GM12878 (cell line): ENCODE data around the gene PLEKHS1. TPM values are rescaled to one million over a fixed set of nuclear protein-coding genes. Genes with fewer than 3 reads are reported as not detected.

Experiments used
- ATAC-seq: fragments of 200-7000 bp; cut with Tn5 transposase; 3 replicates; pipeline ENCODE4 v1.9.1; 2020; ENCODE audit warnings: mild to moderate bottlenecking, moderate library complexity
- BruUV-seq: library from RNA; stranded (reverse); fragments of 400-500 nt; replicated peaks from 2 replicates; lab custom pipeline; 2021; lab: Mats Ljungman, UMichigan
- CTCF ChIA-PET: fragments of 300-600 bp; sonication (Branson Sonifier 250); formaldehyde crosslinking; extraction: SDS; loops from one replicate; lab custom pipeline; 2021; ENCODE audit warnings: inconsistent platforms; lab: Yijun Ruan, JAX
- POLR2A ChIA-PET: fragments of 350-600 bp; formaldehyde crosslinking; extraction: SDS; loops from one replicate; lab custom pipeline; 2021; ENCODE audit warnings: inconsistent platforms; lab: Charles Lee
- RAD21 ChIA-PET: fragments of 300-600 bp; sonication (Branson Sonifier 250); formaldehyde crosslinking; loops from one replicate; lab custom pipeline; 2023; ENCODE audit warnings: antibody characterized with exemption; ENCODE audit not compliant: unreplicated experiment; lab: Charles Lee
- SMC1A ChIA-PET: fragments of 300-600 bp; sonication (Branson Sonifier 250); formaldehyde crosslinking; loops from one replicate; lab custom pipeline; 2023; ENCODE audit not compliant: unreplicated experiment, uncharacterized antibody; lab: Charles Lee
- DNase-seq: peaks from one replicate; pipeline ENCODE4 v3.0.0-alpha.2; 2011; ENCODE audit warnings: low read depth, low spot score
- FAIRE-seq: peaks from 3 replicates; lab custom pipeline; 2011; peaks lifted over from hg19 to GRCh38; lab: Jason Lieb, UNC
- H2AFZ ChIP-seq: 2 replicates; pipeline ENCODE4 v1.6.0; 2011; ENCODE audit warnings: low read depth, low read length, control low read depth; ENCODE audit not compliant: control insufficient read depth
- H3K27ac ChIP-seq: 2 replicates; pipeline ENCODE4 v1.5.1; 2011; ENCODE audit warnings: control low read depth; ENCODE audit not compliant: control insufficient read depth, insufficient read depth
- H3K27me3 ChIP-seq, 2 experiments: replicated peaks in 1 of 2; 2 replicates each; pipeline versions ENCODE4 v1.6.0 to v1.6.1; 2011; ENCODE audit warnings: low read length in 1 of 2; ENCODE audit not compliant: control insufficient read depth in 2 of 2, insufficient read depth in 2 of 2
- H3K36me3 ChIP-seq, 2 experiments: 2 replicates each; pipeline ENCODE4 v1.5.1; 2011; ENCODE audit warnings: low read length in 1 of 2; ENCODE audit not compliant: control insufficient read depth in 2 of 2, insufficient read depth in 2 of 2
- H3K4me1 ChIP-seq: 2 replicates; pipeline ENCODE4 v1.6.1; 2011; ENCODE audit warnings: mild to moderate bottlenecking, low read length, moderate library complexity, mixed read lengths; ENCODE audit not compliant: control insufficient read depth, insufficient read depth
- H3K4me2 ChIP-seq: 2 replicates; pipeline ENCODE4 v1.6.0; 2011; ENCODE audit warnings: control low read depth; ENCODE audit not compliant: control insufficient read depth, insufficient read depth
- H3K4me3 ChIP-seq: fragments of 200-600 bp; sonication (generic); 2 replicates; pipeline ENCODE4 v1.5.1; 2016
- H3K79me2 ChIP-seq: 2 replicates; pipeline ENCODE4 v1.6.0; 2011; ENCODE audit warnings: low read length; ENCODE audit not compliant: control insufficient read depth, insufficient read depth
- H3K9ac ChIP-seq: 2 replicates; pipeline ENCODE4 v1.8.0; 2011; ENCODE audit warnings: low read length, control low read depth, mixed read lengths; ENCODE audit not compliant: control insufficient read depth, insufficient read depth
- H3K9me3 ChIP-seq: replicated peaks from 3 replicates; pipeline ENCODE4 v1.5.1; 2011; ENCODE audit warnings: mild to moderate bottlenecking, low read length; ENCODE audit not compliant: control insufficient read depth, insufficient read depth
- H4K20me1 ChIP-seq: 2 replicates; pipeline ENCODE4 v1.6.0; 2011; ENCODE audit not compliant: control insufficient read depth, insufficient read depth
- CHD2 ChIP-seq: IDR thresholded peaks from 2 replicates; pipeline ENCODE4 v1.6.1; 2011; ENCODE audit warnings: low read depth, low read length, improper control_type of control experiment, borderline replicate concordance
- HDGF ChIP-seq: fragments of 450-650 bp; IDR thresholded peaks from 2 replicates; pipeline ENCODE4 v1.6.1; 2016; ENCODE audit warnings: antibody characterized with exemption
- IKZF2 ChIP-seq, 2 experiments: fragments of 450-650 bp; IDR thresholded peaks; 2 replicates each; pipeline ENCODE4 v1.6.1; 2017; ENCODE audit warnings: mild to moderate bottlenecking in 2 of 2, moderate library complexity in 2 of 2
- KAT2A ChIP-seq: conservative IDR thresholded peaks from 2 replicates; pipeline ENCODE4 v1.6.1; 2011; ENCODE audit warnings: low read depth, low read length; ENCODE audit not compliant: control insufficient read depth
- MTA3 ChIP-seq: IDR thresholded peaks from 2 replicates; pipeline ENCODE4 v1.6.1; 2012; ENCODE audit warnings: low read length, inconsistent platforms, borderline replicate concordance
- RB1 ChIP-seq: fragments of 450-650 bp; formaldehyde crosslinking; IDR thresholded peaks from 2 replicates; pipeline ENCODE4 v1.6.1; 2017; ENCODE audit warnings: mild to moderate bottlenecking, borderline replicate concordance
- SMC3 ChIP-seq: IDR thresholded peaks from 2 replicates; pipeline ENCODE4 v1.6.1; 2011; ENCODE audit warnings: low read length, improper control_type of control experiment, borderline replicate concordance
- SRF ChIP-seq, 2 experiments: IDR thresholded peaks; 2 replicates each; pipeline ENCODE4 v1.6.1; 2011; ENCODE audit warnings: low read depth in 2 of 2, low read length in 2 of 2, mild to moderate bottlenecking in 1 of 2, moderate library complexity in 1 of 2
- TCF12 ChIP-seq: IDR thresholded peaks from 2 replicates; pipeline ENCODE4 v1.6.1; 2011; ENCODE audit warnings: low read depth, mild to moderate bottlenecking, low read length
- ZNF207 ChIP-seq: fragments of 450-650 bp; IDR thresholded peaks from 2 replicates; pipeline ENCODE4 v1.6.1; 2014; ENCODE audit warnings: antibody characterized with exemption, mild to moderate bottlenecking, borderline replicate concordance
- WGBS: methylation state at CpG from one replicate; pipeline ENCODE4 v1.1.6; 2016; ENCODE audit warnings: low lambda C conversion rate; ENCODE audit not compliant: insufficient replicate concordance, insufficient coverage; ENCODE audit errors: missing lambda C conversion rate; 5-methylcytosine and 5-hydroxymethylcytosine counted together
- in situ Hi-C: fragments of 300-500 bp; cut with MboI; formaldehyde crosslinking; loops from 9 replicates; pipeline ENCODE4 v1.14.3; 2018; ENCODE audit warnings: mixed read lengths
- intact Hi-C: fragments of 100-400 bp; cut with micrococcal nuclease; formaldehyde crosslinking; loops from one replicate; pipeline ENCODE4 v1.14.2; 2022; ENCODE audit not compliant: unreplicated experiment
- polyA plus RNA-seq, 11 experiments: library from polyadenylated mRNA; depleted of rRNA in 4 of 11; unstranded in 6 of 11; stranded (reverse) in 5 of 11; fragments of >200 nt; fragmentation: Nextera tagmentation in 4 of 11; fragmentation: Illumina TruSeq in 1 of 11; extraction: Ambion mirVana in 4 of 11; extraction: Trizol in 1 of 11; gene quantifications; 1 replicate in 1 of 11; 2 replicates in 10 of 11; pipeline versions ENCODE4 v1.2.1 to v1.2.3, GENCODE V29; 2011 to 2016; ENCODE audit warnings: inconsistent platforms in 2 of 11, missing spikeins in 2 of 11, low read depth in 1 of 11
- total RNA-seq, 4 experiments: library from RNA; depleted of rRNA in 3 of 4; stranded (reverse); fragments of >200 nt in 3 of 4; fragmentation: Illumina TruSeq in 1 of 4; extraction: Trizol in 1 of 4; gene quantifications; 2 replicates each; pipeline versions ENCODE4 v1.2.1 to v1.2.3, GENCODE V29; 2013 to 2021
- TF ChIP-seq, protein P1 (sequence below): fragments of 150-350 bp; IDR thresholded peaks from 2 replicates; pipeline ENCODE4 v1.6.1; 2016; ENCODE audit warnings: low read depth, low read length
- TF ChIP-seq, protein P2 (sequence below): fragments of 450-650 bp; IDR thresholded peaks from 2 replicates; pipeline ENCODE4 v1.6.1; 2017; ENCODE audit warnings: mild to moderate bottlenecking, moderate library complexity

The PLEKHS1 gene
- total and polyA plus RNA-seq, 10 of the 15 experiments (the other 5 are each of a cell fraction or from before 2014, with no cell fraction given), result 0.04 to 0.17 TPM; not detected in 8

GRCh38 chr10:113822174-113822573 lies 70.7 kb downstream of the PLEKHS1 start:
- intact Hi-C loops, result no loop called here
- ATAC-seq, result no peak
- no peak overlapping the region for H3K9ac ChIP-seq
- FAIRE-seq, result no peak
- no TSS peak for BruUV-seq
- 91% methylated on average over 7 of the region's 7 CpGs for whole genome bisulfite sequencing
- no peaks in the 10 kb centered on the region; the same call in 2 of the 3 replicates for H3K9me3 ChIP-seq
- ChIA-PET SMC1A (interaction anchor here (0.7 kb wide), 1 partner anchor 72 kb away, joined by 3 read pairs; no protein-coding TSS in a partner anchor), CTCF (interaction anchor here (0.9 to 1.6 kb wide), 5 partner anchors 16 to 336 kb away, joined by 3 to 4 read pairs (median 3); no protein-coding TSS in a partner anchor)
- no peaks in the 10 kb centered on the region for H3K4me1 ChIP-seq
- no peak for TF ChIP-seq SMC3
- TF ChIP-seq RB1, result no peak
- no peak for TF ChIP-seq HDGF
- TF ChIP-seq, protein P1, sequence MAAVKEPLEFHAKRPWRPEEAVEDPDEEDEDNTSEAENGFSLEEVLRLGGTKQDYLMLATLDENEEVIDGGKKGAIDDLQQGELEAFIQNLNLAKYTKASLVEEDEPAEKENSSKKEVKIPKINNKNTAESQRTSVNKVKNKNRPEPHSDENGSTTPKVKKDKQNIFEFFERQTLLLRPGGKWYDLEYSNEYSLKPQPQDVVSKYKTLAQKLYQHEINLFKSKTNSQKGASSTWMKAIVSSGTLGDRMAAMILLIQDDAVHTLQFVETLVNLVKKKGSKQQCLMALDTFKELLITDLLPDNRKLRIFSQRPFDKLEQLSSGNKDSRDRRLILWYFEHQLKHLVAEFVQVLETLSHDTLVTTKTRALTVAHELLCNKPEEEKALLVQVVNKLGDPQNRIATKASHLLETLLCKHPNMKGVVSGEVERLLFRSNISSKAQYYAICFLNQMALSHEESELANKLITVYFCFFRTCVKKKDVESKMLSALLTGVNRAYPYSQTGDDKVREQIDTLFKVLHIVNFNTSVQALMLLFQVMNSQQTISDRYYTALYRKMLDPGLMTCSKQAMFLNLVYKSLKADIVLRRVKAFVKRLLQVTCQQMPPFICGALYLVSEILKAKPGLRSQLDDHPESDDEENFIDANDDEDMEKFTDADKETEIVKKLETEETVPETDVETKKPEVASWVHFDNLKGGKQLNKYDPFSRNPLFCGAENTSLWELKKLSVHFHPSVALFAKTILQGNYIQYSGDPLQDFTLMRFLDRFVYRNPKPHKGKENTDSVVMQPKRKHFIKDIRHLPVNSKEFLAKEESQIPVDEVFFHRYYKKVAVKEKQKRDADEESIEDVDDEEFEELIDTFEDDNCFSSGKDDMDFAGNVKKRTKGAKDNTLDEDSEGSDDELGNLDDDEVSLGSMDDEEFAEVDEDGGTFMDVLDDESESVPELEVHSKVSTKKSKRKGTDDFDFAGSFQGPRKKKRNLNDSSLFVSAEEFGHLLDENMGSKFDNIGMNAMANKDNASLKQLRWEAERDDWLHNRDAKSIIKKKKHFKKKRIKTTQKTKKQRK, result no peak
- TF ChIP-seq, protein P2, sequence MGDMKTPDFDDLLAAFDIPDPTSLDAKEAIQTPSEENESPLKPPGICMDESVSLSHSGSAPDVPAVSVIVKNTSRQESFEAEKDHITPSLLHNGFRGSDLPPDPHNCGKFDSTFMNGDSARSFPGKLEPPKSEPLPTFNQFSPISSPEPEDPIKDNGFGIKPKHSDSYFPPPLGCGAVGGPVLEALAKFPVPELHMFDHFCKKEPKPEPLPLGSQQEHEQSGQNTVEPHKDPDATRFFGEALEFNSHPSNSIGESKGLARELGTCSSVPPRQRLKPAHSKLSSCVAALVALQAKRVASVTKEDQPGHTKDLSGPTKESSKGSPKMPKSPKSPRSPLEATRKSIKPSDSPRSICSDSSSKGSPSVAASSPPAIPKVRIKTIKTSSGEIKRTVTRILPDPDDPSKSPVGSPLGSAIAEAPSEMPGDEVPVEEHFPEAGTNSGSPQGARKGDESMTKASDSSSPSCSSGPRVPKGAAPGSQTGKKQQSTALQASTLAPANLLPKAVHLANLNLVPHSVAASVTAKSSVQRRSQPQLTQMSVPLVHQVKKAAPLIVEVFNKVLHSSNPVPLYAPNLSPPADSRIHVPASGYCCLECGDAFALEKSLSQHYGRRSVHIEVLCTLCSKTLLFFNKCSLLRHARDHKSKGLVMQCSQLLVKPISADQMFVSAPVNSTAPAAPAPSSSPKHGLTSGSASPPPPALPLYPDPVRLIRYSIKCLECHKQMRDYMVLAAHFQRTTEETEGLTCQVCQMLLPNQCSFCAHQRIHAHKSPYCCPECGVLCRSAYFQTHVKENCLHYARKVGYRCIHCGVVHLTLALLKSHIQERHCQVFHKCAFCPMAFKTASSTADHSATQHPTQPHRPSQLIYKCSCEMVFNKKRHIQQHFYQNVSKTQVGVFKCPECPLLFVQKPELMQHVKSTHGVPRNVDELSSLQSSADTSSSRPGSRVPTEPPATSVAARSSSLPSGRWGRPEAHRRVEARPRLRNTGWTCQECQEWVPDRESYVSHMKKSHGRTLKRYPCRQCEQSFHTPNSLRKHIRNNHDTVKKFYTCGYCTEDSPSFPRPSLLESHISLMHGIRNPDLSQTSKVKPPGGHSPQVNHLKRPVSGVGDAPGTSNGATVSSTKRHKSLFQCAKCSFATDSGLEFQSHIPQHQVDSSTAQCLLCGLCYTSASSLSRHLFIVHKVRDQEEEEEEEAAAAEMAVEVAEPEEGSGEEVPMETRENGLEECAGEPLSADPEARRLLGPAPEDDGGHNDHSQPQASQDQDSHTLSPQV, result no peak
- TF ChIP-seq SRF (IDR thresholded peaks at IDR 0.05; ENCODE audit: low read depth in 2 of 2, low read length in 2 of 2), result no peak
- TF ChIP-seq ZNF207, result no peak
- TF ChIP-seq TCF12, result no peak
- TF ChIP-seq KAT2A, result no peak
- TF ChIP-seq MTA3, result no peak
- TF ChIP-seq CHD2, result no peak
- TF ChIP-seq IKZF2 (IDR thresholded peaks at IDR 0.05), result no peak
- TF ChIP-seq, all 136 proteins: peak for 0
- no peak overlapping the region for H3K4me2 ChIP-seq
- RAD21 ChIA-PET, result no interaction called here
- in situ Hi-C loops, result no loop called here
- H3K4me3 ChIP-seq, result no peak overlapping the region
- H2AFZ ChIP-seq, result no peak overlapping the region
- POLR2A ChIA-PET, result no interaction called here
- no peak overlapping the region for H3K27ac ChIP-seq
- H3K36me3 ChIP-seq, result no peaks in the 10 kb centered on the region
- H3K27me3 ChIP-seq, result no peaks in the 10 kb centered on the region
- no peaks in the 10 kb centered on the region for H3K79me2 ChIP-seq
- DNase-seq, result no peak
- no peaks in the 10 kb centered on the region for H4K20me1 ChIP-seq
